Hypothalamus (tissue), 51 donors: ENCODE data around the gene SMS.
A peak's percentile ranks its signal among the peaks of the same experiment; 100 is the strongest.

Experiments used
- DNase-seq, 51 donors: peaks; one replicate each; lab custom pipeline; 2025; lab: John Stamatoyannopoulos, UW

SMS gene

GRCh38 chrX:21940356-21940829, at the start of gene SMS:
Gene SMS, plus strand, starts transcription at chrX:21940709. Its CDS starts 116 bp downstream, at chrX:21940825.
- DNase-seq = peak in 45 of 51 donors; percentile 1 to 67 (median 37)

GRCh38 chrX:21905313-21905712, 35.2 kb upstream of the SMS start:
- DNase-seq = no peak

- DNase-seq = no peak
These were observed 34.6 kb upstream of the SMS start for GRCh38 chrX:21905953-21906352.

- DNase-seq = no peak
These were observed 33.2 kb upstream of the SMS start for GRCh38 chrX:21907260-21907659.

- DNase-seq = no peak
These were observed 29.0 kb upstream of the SMS start for GRCh38 chrX:21911481-21911880.

- DNase-seq = no peak
These were observed 28.3 kb upstream of the SMS start for GRCh38 chrX:21912220-21912619.

GRCh38 chrX:21912989-21913388, 27.5 kb upstream of the SMS start:
- DNase-seq = no peak

GRCh38 chrX:21926116-21926515, 14.4 kb upstream of the SMS start:
- DNase-seq = no peak

GRCh38 chrX:21926527-21927278, 13.8 kb upstream of the SMS start:
- no peak for DNase-seq

GRCh38 chrX:21929209-21929608, 11.3 kb upstream of the SMS start:
- no peak for DNase-seq

- no peak for DNase-seq
These were observed 9.5 kb upstream of the SMS start for GRCh38 chrX:21930986-21931385.

- DNase-seq = no peak
These were observed 8.1 kb upstream of the SMS start for GRCh38 chrX:21932292-21933002.

- DNase-seq = no peak
These were observed 7.4 kb upstream of the SMS start for GRCh38 chrX:21933077-21933476.

- DNase-seq = no peak
These were observed 6.1 kb upstream of the SMS start for GRCh38 chrX:21934414-21934813.

GRCh38 chrX:21939906-21940305, 603 bp upstream of the SMS start:
- DNase-seq = peak in 1 of 51 donors; percentile 29

GRCh38 chrX:21943460-21944135, 3.1 kb downstream of the SMS start:
- no peak for DNase-seq

GRCh38 chrX:21944136-21944615, 3.7 kb downstream of the SMS start:
- DNase-seq = no peak

GRCh38 chrX:21946925-21947641, 6.6 kb downstream of the SMS start:
- peak in 3 of 51 donors; percentile 1 to 5 (median 5) for DNase-seq

GRCh38 chrX:21947671-21948070, 7.2 kb downstream of the SMS start:
- DNase-seq = no peak

GRCh38 chrX:21948897-21949578, 8.5 kb downstream of the SMS start:
- no peak for DNase-seq
